HG03460 (cell line): ENCODE data around the gene CAMK2B.

Experiments
- ATAC-seq: cut with Tn5 transposase; IDR thresholded peaks from one replicate; pipeline ENCODE4 v1.9.1; 2021; ENCODE audit not compliant: unreplicated experiment

Gene CAMK2B

GRCh38 chr7:44232901-44233715 lies 92.3 kb downstream of the CAMK2B start:
- ATAC-seq: no peak

GRCh38 chr7:44232396-44232795 lies 93.0 kb downstream of the CAMK2B start:
- no peak for ATAC-seq

GRCh38 chr7:44231088-44231487 lies 94.3 kb downstream of the CAMK2B start:
- no peak for ATAC-seq

GRCh38 chr7:44230286-44230685 lies 95.1 kb downstream of the CAMK2B start:
- ATAC-seq: no peak

GRCh38 chr7:44229546-44230105 lies 95.8 kb downstream of the CAMK2B start:
- ATAC-seq: no peak

GRCh38 chr7:44228571-44229350 lies 96.6 kb downstream of the CAMK2B start:
- no peak for ATAC-seq

GRCh38 chr7:44227911-44228310 lies 97.5 kb downstream of the CAMK2B start:
- no peak for ATAC-seq

GRCh38 chr7:44226396-44226753 lies 99.0 kb downstream of the CAMK2B start:
- ATAC-seq: no peak

GRCh38 chr7:44225566-44226395 lies 99.6 kb downstream of the CAMK2B start:
- ATAC-seq: no peak

- ATAC-seq: no peak
Observed at GRCh38 chr7:44224974-44225565, 100.3 kb downstream of the CAMK2B start.

- ATAC-seq: no peak
Observed at GRCh38 chr7:44224080-44224973, 101.1 kb downstream of the CAMK2B start.

GRCh38 chr7:44223362-44224079 lies 101.9 kb downstream of the CAMK2B start:
- ATAC-seq: no peak

- ATAC-seq: no peak
Observed at GRCh38 chr7:44222776-44223261, 102.6 kb downstream of the CAMK2B start.

GRCh38 chr7:44222074-44222473 lies 103.3 kb downstream of the CAMK2B start:
- ATAC-seq: no peak

- no peak for ATAC-seq
Observed at GRCh38 chr7:44221231-44221791, 104.1 kb downstream of the CAMK2B start.

- ATAC-seq: no peak
Observed at GRCh38 chr7:44220358-44221112, 104.9 kb downstream of the CAMK2B start.

- ATAC-seq: no peak
Observed at GRCh38 chr7:44220046-44220357, 105.4 kb downstream of the CAMK2B start.
